ENCODE measurements around the gene RBMS1.

DNA sequence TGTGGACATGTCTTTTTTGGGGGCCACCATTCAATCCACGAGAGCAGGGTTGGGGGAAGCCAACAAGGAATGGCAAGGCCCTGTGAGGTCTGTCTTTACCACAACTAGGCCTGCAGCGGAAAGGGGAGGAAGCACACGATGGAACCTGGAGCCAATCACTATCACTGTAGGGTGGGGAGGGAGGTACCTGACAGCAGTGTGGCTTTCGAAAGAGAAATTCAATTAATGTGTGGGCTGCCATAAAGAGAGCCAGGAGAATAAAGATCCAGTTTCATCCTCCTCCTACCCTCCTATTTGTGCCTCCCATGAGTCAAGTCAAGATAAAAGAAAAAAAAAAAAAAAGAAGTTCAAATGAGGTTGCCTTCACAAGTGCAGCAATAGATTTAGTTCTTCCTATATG lies 18.9 kb upstream of the RBMS1 start:
- TF ChIP-seq, protein P1, sequence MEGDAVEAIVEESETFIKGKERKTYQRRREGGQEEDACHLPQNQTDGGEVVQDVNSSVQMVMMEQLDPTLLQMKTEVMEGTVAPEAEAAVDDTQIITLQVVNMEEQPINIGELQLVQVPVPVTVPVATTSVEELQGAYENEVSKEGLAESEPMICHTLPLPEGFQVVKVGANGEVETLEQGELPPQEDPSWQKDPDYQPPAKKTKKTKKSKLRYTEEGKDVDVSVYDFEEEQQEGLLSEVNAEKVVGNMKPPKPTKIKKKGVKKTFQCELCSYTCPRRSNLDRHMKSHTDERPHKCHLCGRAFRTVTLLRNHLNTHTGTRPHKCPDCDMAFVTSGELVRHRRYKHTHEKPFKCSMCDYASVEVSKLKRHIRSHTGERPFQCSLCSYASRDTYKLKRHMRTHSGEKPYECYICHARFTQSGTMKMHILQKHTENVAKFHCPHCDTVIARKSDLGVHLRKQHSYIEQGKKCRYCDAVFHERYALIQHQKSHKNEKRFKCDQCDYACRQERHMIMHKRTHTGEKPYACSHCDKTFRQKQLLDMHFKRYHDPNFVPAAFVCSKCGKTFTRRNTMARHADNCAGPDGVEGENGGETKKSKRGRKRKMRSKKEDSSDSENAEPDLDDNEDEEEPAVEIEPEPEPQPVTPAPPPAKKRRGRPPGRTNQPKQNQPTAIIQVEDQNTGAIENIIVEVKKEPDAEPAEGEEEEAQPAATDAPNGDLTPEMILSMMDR (IDR thresholded peaks at IDR 0.05) = no peak
- no peak for TF ChIP-seq EZH2 (IDR thresholded peaks at IDR 0.05; ENCODE audit: borderline replicate concordance, insufficient read depth, low read depth, low read length, poor library complexity, severe bottlenecking)
